Glomerular endothelial cell (primary cell): ENCODE data around the gene DNAJC30. TPM values are rescaled to one million over a fixed set of nuclear protein-coding genes. Genes with fewer than 3 reads are reported as not detected.

ENCODE experiments used
- DNase-seq: peaks from one replicate; pipeline ENCODE4 v3.0.0-alpha.2; 2011; ENCODE audit warnings: low read depth, low spot score; ENCODE audit errors: extremely low read depth
- total RNA-seq: library from RNA; depleted of rRNA; stranded (reverse); fragments of >200 nt; gene quantifications from 2 replicates; pipeline ENCODE4 v1.2.3, GENCODE V29; 2015

Gene DNAJC30
- total RNA-seq, 1 donor from 2014 or later: 5.4 TPM

DNA sequence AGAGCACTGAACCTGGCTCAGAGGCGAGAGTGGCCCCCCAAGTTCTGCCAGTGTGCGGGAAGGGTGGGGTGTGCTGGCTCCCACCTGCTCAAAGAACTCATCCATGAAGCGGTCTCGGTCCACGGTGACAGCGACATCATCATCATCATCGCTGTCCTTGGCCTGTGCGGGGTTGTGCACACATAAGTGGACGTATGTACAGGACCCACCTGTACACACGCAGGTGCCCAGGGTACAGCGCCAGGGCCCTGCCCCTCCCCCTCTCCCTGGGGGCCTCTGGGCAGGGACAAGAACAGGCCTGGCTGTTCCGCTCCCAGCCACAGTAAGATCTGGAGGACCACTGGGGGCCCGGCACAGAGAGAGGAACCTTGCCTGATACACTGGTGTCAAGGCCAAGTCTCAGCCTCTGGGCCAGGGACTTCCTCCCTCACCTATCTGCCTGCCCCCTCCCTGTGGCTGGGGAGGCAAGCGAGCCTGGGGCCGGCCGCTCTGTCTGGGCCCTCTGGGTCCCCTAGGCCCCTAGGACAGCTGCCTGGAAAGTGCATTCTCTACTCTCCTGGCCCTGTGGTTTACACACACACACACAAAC is 25.8 kb upstream of the DNAJC30 start:
- DNase-seq: no peak

GRCh38 chr7:73707045-73707631 is 23.9 kb upstream of the DNAJC30 start:
- DNase-seq: no peak

GRCh38 chr7:73706126-73707044 is 23.1 kb upstream of the DNAJC30 start:
- DNase-seq: no peak

DNA sequence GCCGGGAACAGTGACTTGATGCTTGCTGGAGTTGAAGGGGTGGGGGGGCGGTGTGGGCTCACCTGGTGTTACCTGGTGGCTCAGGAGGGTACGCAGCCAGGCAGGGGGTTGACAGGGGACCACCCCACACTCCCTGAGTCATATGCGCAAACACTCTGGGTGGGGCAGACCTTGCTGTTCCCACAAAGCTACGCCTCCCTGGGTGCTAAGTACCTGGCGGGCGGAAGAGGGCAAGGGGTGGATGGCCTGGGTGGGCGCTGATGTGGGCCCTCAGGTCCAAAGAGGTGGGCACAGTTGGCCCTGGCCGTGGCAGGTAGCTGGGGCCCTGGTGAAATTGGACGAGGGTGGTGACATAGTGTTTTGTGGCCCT is 22.3 kb upstream of the DNAJC30 start:
- DNase-seq: no peak

DNA sequence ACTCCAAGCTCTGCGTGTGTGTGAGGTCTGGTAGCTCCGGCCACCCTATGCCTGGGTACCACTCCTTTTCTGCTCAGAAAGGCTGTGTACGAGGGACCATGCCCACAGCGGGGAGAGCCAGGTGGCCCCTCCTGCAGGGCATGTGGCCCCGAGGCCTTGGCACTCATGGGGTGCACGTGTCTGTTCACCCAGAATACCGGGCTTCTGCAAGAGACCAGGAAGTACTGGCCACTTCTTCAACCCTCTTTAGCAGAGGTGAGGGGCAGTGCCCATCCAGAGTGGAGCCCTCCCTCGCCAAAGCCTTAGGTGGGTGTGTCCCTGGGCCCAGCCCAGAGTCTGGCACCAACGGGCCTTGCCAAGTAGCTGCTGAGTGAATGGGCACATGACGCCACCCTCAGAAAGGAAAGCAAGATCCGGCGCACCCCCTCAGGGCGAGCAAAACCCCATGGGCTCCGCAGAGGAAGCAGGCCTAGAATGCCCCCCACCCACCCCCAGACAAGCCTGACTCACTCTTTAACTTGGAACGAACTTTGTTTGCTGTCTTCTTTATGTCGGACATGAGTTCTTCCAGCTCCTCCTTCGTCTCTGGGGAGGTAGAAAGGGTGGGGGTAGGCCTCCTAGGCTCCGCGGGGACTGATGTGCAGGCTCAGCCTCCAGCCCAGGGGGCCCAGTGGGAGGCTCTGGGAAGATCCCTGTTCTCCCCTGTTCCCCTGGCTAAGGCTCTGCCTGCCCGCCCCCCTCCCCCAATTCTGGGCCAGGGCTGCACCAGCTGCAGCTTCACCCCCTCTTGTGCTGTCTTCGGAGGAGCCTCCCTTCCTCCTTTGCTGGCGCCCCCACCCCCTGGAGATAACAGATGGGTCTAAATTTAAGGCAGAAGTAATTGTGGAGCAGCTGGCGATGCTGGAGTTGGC is 21.6 kb upstream of the DNAJC30 start:
- DNase-seq: no peak

DNA sequence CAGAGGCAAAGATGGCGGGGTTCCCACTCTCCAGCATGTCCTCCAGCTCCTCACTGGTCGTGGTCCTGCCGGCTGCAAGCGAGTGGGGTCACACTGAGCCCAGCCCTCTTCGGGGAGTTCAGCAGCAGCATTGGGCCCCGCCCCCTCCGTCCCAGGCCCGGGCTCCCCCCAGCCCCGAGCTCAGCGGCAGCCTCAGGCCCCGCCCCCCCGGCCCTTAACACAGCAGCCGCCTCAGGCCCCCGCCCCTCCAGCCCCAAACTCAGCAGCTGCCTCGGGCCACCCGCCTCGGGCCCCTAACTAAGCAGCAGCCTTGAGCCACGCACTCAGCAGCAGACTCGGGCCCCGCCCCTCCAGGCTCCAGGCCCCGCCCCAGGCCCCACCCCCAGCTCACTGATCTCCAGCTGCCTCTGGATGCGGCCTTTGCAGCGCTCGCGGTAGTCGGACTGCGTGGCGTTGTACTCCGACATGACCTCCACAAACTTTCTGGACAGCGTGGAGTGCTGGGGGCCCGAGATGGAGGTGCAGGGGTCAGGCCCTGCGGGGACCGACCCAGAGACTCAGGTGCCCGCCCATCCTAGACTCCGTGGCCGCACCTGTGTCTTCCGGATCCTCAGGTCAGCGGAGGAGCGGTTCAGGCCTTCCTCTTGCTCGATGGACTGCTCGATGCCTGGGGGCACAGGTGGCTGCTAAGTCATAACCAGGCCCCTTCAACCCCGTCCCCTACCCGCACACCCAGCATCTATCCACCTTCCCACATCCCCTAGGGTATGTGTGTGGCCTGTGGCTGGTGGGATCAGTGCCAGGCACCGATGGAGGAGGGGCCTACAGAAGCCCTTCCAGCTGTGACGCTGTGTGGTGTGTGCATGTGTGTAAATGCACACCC is 20.7 kb upstream of the DNAJC30 start:
- DNase-seq: no peak

- DNase-seq: no peak
Observed at GRCh38 chr7:73703225-73703624, 20.0 kb upstream of the DNAJC30 start.

- DNase-seq: no peak
Observed at GRCh38 chr7:73702665-73703064, 19.4 kb upstream of the DNAJC30 start.

- no peak for DNase-seq
Observed at GRCh38 chr7:73702226-73702625, 19.0 kb upstream of the DNAJC30 start.

DNA sequence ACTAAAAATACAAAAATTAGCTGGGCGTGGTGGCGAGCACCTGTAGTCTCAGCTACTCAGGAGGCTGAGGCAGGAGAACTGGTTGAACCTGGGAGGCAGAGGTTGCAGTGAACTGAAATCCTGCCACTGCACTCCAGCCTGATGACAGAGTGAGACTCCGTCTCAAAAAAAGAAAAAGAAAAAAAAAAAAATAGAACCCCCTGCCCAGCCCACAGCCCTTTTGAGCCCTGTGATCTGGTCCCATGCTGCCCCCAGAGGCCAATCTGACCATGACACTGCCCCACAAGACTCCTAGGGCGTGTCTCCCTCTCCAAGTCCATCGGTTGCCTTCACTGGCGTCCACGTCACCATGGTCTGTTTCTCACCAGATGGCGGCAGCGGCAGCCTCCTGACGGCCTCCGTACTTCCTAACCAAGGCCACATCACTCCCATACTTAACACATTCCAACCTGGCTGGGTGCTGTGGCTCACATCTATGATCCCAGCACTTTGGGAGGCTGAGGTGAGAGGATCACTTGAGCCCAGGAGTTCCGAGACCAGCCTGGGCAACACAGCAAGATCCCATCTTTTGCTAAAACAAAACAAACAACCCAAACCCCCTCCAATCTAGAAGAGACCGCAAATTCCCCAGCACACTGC is 18.2 kb upstream of the DNAJC30 start:
- DNase-seq: no peak

DNA sequence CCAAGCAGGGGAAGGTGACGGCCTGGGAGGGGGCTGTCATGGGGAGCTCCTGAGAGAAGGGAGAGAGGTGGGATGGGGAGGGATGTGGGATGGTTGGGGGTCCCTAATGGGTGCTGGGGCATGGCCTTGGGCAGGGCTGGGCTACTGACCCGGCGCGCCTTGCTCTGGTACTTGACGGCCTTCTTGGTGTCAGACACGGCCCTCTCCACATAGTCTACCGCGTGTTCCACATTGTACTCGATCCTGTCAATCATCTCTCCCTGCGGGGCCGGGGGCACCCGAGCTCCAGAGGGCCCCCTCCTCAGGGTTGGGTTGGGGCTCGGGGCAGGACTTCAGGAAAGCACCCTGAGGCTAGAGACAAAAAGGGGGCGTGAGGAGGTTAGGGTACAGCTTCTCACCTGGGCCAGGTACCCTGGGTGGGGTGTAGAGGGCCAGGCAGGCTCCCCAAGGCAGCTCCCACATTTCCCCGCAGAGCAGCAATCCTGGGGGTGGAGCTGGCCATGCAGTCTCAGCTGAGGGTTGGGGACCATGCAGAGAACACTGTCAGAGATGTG is 17.4 kb upstream of the DNAJC30 start:
- DNase-seq: no peak

DNA sequence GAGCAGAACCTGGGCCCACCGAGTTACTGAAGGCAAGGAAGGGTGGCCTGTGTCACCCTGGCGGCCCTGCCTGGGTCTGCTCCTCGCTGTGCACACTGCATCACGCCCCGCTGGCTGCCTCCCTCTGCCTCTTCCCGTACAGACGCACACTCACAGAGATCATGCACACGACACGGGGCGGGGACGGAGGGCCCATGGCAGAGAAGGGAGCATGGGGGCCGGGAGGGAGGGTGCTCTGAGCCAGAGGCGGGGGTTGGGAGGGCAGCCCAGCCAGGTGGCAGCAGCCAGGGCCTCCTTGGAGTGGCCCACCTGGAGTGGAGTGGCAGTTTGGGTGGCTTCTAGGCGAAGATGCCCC is 16.8 kb upstream of the DNAJC30 start:
- no peak for DNase-seq

- no peak for DNase-seq
Observed at GRCh38 chr7:73699370-73700068, 16.3 kb upstream of the DNAJC30 start.

GRCh38 chr7:73698410-73698809 is 15.2 kb upstream of the DNAJC30 start:
- DNase-seq: no peak

DNA sequence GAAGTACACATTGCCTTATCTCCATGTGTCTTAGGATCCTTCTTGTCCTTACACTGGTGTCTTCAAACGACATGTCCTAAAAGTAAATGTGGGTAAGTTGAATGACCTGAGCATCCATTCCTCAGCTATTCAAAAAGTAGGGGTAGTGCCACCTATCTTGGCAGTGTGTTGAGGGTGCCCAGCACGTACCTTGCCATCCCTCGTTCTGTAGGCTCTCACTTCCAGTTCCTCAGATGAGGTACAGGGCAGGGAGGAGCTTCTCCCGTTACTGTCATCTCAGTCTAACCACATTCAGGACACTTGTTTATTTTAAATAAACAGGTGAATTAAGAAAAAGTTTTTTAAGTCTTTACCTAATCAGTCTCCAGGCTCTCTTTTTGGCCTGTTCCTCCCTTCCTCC is 13.1 kb upstream of the DNAJC30 start:
- DNase-seq: no peak

- no peak for DNase-seq
Observed at GRCh38 chr7:73690646-73691045, 7.4 kb upstream of the DNAJC30 start.

- DNase-seq: no peak
Observed at GRCh38 chr7:73688288-73688687, 5.0 kb upstream of the DNAJC30 start.

- DNase-seq: no peak
Observed at GRCh38 chr7:73685311-73685710, 2.1 kb upstream of the DNAJC30 start.
